ENCODE data around the gene SHISA6. TPM values are rescaled to one million over a fixed set of nuclear protein-coding genes. Genes with fewer than 3 reads are reported as not detected.

The SHISA6 gene
- total RNA-seq, 2 experiments from 2014 or later: not detected

DNA sequence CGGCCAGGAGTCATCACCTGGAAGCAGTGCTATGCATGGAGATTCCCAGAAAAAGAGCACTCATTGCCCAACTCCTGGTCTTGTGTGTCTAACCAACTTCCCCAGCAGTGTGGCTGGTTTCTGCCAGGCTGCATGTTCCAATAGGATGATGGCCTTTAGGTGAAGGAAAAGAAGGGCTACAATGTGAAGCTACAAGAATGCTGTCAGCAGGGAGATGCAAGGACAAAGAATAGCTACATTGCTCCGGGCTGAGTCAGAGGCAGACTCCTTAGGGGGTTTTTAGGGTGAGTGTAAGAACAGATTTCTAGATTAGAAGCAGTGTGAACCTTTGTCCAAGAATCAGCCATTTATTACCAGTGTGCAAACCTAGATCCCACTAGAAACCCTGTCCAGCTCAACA lies 294.2 kb downstream of the SHISA6 start:
- no peak for DNase-seq (ENCODE audit: low spot score)
- Histone ChIP-seq H3K9me3 (ENCODE audit: low read length) (no peaks in the 10 kb centered on the region), H4K20me1 (ENCODE audit: insufficient read depth, low read length) (no peaks in the 10 kb centered on the region), H3K36me3 (ENCODE audit: insufficient read depth, low read length) (no peaks in the 10 kb centered on the region), H3K4me3 (ENCODE audit: low read depth, low read length, poor library complexity, severe bottlenecking) (no peak overlapping the region), H3K9me2 (ENCODE audit: insufficient read depth, low read length) (no peaks in the 10 kb centered on the region), H3K4me1 (ENCODE audit: insufficient read depth, low read length, poor library complexity, severe bottlenecking) (no peaks in the 10 kb centered on the region), H3K4me2 (ENCODE audit: low read length) (no peak overlapping the region), H3K27ac (ENCODE audit: low read depth, low read length, poor library complexity, severe bottlenecking) (no peak overlapping the region), H3K79me2 (ENCODE audit: insufficient read depth, low read depth, low read length) (no peaks in the 10 kb centered on the region), H2AFZ (ENCODE audit: low read length) (no peak overlapping the region)
- CTCF ChIA-PET (ENCODE audit: unreplicated experiment): no interaction called here
- TF ChIP-seq EZH2phosphoT487 (IDR thresholded peaks at IDR 0.05; ENCODE audit: borderline replicate concordance, low read depth, low read length): no peak
- TF ChIP-seq, protein P1, sequence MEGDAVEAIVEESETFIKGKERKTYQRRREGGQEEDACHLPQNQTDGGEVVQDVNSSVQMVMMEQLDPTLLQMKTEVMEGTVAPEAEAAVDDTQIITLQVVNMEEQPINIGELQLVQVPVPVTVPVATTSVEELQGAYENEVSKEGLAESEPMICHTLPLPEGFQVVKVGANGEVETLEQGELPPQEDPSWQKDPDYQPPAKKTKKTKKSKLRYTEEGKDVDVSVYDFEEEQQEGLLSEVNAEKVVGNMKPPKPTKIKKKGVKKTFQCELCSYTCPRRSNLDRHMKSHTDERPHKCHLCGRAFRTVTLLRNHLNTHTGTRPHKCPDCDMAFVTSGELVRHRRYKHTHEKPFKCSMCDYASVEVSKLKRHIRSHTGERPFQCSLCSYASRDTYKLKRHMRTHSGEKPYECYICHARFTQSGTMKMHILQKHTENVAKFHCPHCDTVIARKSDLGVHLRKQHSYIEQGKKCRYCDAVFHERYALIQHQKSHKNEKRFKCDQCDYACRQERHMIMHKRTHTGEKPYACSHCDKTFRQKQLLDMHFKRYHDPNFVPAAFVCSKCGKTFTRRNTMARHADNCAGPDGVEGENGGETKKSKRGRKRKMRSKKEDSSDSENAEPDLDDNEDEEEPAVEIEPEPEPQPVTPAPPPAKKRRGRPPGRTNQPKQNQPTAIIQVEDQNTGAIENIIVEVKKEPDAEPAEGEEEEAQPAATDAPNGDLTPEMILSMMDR (conservative IDR thresholded peaks at IDR 0.05; ENCODE audit: low read length): no peak
- POLR2A ChIA-PET: no interaction called here
- no TSS peak for BruUV-seq (replicated peaks)
- intact Hi-C loops (cut with micrococcal nuclease; ENCODE audit: unreplicated experiment): loop anchor here (10.0 kb wide), 1 partner anchor 70 kb away; no protein-coding TSS in a partner anchor

DNA sequence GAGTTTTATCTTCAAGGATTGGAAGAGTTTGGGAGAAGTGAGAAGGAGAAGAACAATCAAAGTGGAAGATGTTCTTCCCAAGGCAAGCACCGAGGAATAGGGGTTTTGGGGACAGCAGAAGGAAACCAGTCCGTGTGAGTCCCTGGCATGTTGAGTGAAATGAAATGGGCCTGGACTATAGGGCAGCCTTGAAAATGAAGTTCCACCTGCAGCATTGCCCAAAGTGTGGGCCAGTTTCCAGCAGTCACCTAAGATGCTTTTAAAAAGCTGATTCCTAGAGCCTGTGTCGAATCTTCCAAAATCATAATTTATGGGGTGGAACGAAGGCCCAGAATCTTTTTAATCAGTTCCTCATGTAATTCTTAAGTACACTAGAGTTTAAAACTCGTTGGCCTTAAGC lies 297.4 kb downstream of the SHISA6 start:
- H2AFZ ChIP-seq (ENCODE audit: low read length): no peak overlapping the region
- no TSS peak for BruUV-seq (replicated peaks)
- H3K79me2 ChIP-seq (ENCODE audit: insufficient read depth, low read depth, low read length): no peaks in the 10 kb centered on the region
- ChIA-PET CTCF (ENCODE audit: unreplicated experiment) (no interaction called here), POLR2A (no interaction called here)
- no peak overlapping the region for H3K27ac ChIP-seq (ENCODE audit: low read depth, low read length, poor library complexity, severe bottlenecking)
- H3K36me3 ChIP-seq (ENCODE audit: insufficient read depth, low read length): no peaks in the 10 kb centered on the region
- no peak overlapping the region for H3K4me2 ChIP-seq (ENCODE audit: low read length)
- DNase-seq (ENCODE audit: low spot score): no peak
- H3K4me1 ChIP-seq (ENCODE audit: insufficient read depth, low read length, poor library complexity, severe bottlenecking): no peaks in the 10 kb centered on the region
- intact Hi-C loops (cut with micrococcal nuclease; ENCODE audit: unreplicated experiment): loop anchor here (10.0 kb wide), 1 partner anchor 66 kb away; no protein-coding TSS in a partner anchor
- H3K9me2 ChIP-seq (ENCODE audit: insufficient read depth, low read length): no peaks in the 10 kb centered on the region
- H3K4me3 ChIP-seq (ENCODE audit: low read depth, low read length, poor library complexity, severe bottlenecking): no peak overlapping the region
- no peaks in the 10 kb centered on the region for H4K20me1 ChIP-seq (ENCODE audit: insufficient read depth, low read length)
- TF ChIP-seq, protein P1 (conservative IDR thresholded peaks at IDR 0.05; ENCODE audit: low read length): no peak
- no peak for TF ChIP-seq EZH2phosphoT487 (IDR thresholded peaks at IDR 0.05; ENCODE audit: borderline replicate concordance, low read depth, low read length)
- peaks cover 5% of the 10 kb centered on the region; the same call in 1 of the 2 replicates for H3K9me3 ChIP-seq (ENCODE audit: low read length)

DNA sequence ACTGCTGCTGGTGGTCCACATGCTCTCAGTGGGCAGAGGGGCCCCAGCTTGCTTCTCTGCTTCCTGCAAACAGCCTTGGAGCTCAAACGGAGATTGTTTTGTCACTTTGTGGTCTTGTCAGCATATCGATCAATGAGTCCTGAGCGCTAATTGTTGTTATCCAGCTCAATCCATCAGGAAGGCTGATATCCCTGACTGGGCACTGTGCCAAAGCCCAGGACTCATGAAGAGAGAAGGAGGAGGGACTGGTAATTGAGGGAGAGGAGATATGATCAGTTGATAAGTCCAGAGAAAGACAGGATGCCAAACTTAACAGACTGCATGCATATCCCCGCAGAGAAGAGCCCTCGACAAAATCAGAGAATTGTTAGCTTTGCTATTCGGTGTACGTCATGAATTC lies 298.6 kb downstream of the SHISA6 start:
- Histone ChIP-seq H3K4me3 (ENCODE audit: low read depth, low read length, poor library complexity, severe bottlenecking) (no peak overlapping the region), H4K20me1 (ENCODE audit: insufficient read depth, low read length) (no peaks in the 10 kb centered on the region), H3K4me1 (ENCODE audit: insufficient read depth, low read length, poor library complexity, severe bottlenecking) (no peaks in the 10 kb centered on the region), H3K4me2 (ENCODE audit: low read length) (no peak overlapping the region), H2AFZ (ENCODE audit: low read length) (no peak overlapping the region), H3K36me3 (ENCODE audit: insufficient read depth, low read length) (no peaks in the 10 kb centered on the region), H3K9me3 (ENCODE audit: low read length) (peaks cover 5% of the 10 kb centered on the region; the same call in 1 of the 2 replicates), H3K27ac (ENCODE audit: low read depth, low read length, poor library complexity, severe bottlenecking) (no peak overlapping the region), H3K9me2 (ENCODE audit: insufficient read depth, low read length) (no peaks in the 10 kb centered on the region), H3K79me2 (ENCODE audit: insufficient read depth, low read depth, low read length) (no peaks in the 10 kb centered on the region)
- TF ChIP-seq, protein P1 (conservative IDR thresholded peaks at IDR 0.05; ENCODE audit: low read length): no peak
- TF ChIP-seq EZH2phosphoT487 (IDR thresholded peaks at IDR 0.05; ENCODE audit: borderline replicate concordance, low read depth, low read length): no peak
- no TSS peak for BruUV-seq (replicated peaks)
- intact Hi-C loops (cut with micrococcal nuclease; ENCODE audit: unreplicated experiment): loop anchor here (10.0 kb wide), 1 partner anchor 65 kb away; no protein-coding TSS in a partner anchor
- ChIA-PET POLR2A (no interaction called here), CTCF (ENCODE audit: unreplicated experiment) (no interaction called here)
- DNase-seq (ENCODE audit: low spot score): no peak
